GM21786 (cell line): ENCODE results near the gene FAM81A.
"Not testable (repeated sequence)": the region's sequence is repeated elsewhere in the genome, so short reads cannot be mapped to it uniquely, and the experiment has no call there.

Experiments used
- ATAC-seq: cut with Tn5 transposase; IDR thresholded peaks from one replicate; pipeline ENCODE4 v1.9.1; 2021; ENCODE audit not compliant: unreplicated experiment

The FAM81A gene

DNA sequence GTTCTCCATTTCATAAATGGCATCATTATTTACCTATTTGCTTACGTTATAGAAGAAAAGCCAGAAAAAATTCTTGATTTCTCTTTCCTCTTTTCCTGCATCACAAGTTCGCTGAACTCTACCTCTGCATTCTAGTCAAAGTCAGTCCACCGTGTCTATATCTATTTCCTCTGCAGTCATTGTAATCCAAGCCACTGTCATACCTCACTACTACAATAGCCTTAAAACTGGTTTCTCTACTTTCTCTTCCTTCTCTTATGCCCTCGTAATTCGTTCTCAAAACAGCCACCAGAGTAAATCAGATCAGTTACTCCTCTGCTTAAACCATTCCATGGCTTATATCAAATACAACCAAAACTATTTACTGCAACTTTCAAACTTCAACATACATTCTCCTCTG, 13.4 kb upstream of the FAM81A start:
- ATAC-seq: no peak

DNA sequence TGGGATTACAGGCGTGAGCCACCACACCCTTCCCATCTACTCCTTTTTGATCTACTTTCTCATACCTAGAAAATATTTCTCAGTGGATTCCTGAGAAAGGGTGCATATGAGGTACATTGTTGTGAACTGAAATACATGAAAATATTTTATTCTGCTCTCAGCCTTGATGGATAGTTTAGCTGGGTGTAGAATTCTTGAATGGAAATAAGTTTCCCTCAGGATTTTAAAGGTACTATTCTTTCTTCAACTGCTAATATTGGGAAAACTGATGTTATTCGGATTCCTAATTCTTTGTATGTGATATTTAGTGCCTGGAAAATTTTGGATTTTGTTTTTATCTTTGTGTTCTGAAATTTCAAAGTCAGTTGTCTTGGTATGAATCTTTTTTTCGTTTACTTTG, 9.1 kb upstream of the FAM81A start:
- ATAC-seq: not testable (repeated sequence)

DNA sequence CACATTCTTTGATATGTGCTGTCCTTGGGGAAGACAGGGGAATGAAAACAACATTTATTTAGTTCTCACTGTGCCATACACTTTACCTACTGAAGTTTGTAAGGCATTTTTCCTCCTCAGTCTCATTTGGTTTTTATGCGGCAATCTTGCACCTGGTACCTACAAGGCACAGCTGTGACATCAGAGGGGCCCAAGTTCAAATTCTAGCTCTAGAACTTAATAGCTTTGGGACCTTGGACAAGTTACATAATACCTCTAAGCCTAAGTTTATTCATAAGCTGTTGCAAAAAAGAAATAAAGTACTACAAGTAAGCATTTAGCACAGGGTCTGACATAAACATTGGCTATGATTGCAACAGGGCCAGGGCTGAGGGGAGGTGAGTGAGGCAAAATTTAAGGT, 5.6 kb upstream of the FAM81A start:
- ATAC-seq: no peak

DNA sequence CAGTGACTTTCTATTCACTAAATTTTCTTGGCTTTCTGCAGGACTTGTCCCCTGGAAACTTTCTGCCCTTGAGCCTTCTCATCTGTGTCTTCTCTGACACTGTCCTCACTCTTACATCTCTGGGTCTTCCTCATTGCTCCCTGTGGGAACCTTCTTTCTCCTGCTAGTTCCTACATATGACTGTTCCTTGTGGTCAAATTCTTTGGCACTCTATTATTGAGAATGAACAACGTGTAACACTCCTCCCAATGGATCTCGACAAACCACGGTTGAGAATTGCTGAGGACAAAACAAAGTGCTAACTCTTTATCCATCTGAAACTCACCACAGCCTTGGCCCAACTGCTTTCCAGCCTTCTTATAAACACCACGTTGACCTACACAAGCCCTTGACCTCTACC, 3.5 kb upstream of the FAM81A start:
- ATAC-seq: no peak

DNA sequence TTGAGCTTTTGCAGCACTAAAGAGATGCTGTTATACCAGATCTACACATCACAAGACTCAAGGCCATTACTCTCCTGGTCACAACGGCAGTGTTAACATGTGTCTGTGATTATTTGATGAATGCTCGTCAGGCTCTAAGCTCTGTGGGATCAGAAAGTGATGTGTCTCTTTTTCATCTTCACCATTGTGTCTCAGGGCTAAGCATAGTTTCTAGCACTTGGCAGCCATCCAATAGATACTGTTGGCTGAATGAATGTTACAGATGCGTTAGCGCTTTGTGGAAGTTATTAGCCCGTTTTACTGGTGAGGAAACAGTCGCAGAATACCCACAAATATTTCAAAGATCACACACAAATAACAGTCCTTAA, 1.2 kb upstream of the FAM81A start:
- no peak for ATAC-seq

DNA sequence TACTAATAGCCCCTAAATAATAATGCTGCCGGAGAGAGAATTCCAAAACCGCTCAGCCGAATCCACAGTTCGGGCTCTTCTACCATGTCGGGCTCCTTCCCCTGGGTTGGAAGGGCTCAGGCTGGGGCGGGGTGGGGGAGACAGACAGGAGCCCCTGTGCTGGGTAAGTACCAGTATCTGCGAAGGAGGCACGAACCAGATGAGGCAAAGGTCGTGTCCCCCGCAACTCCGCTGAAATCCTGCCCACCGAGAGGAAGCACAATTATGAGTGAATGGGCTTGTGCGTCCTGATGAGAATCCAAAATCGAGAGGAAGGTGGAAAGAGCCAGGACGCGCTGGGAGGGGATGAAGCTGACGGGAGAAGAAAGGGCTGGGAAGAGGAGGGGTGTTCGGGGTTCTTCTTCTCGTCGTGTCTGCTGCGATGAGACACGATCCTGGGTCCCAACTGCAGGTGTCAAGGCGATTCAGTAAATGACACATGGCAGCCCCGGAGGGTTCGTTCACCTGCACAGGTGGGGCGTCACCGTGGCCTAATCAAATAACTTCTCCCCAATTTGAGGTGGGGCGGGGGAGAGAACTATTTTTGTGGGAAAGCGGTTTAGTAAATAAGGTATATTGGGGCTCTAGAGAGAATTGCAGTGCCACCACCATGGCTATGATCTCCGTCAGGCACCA, 707 bp upstream of the FAM81A start:
- no peak for ATAC-seq

DNA sequence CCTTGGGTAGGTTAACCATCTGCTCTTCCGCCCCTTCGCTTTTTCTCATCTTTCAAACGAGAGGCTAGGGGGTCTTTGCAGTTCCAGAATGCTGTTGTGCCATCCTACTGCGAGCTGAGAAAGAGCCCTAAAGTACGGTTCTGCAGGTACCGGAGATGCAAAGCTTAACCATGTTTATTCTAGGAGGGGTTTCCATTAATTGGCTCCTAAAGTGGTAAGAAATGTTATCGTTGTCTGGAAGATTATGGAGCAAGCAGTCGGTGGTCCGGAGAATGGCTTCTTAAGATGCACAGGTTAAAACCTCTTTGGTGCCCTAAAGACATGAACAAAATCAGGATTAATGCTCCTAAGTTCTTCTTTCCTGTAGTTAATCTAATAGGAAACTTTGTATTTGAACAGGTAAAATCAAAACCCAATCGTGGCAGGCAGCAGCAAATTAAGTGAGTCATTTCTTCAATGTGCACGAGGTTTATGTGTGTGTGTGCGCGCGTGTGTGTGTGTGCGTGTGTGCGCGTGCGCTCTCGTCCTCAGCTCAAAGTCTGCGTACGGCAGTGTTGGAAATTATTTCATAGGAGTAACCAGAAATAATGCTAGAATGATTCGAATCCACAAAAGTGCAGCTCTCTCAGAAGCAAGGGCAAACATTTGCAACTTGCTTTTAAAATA, 772 bp downstream of the FAM81A start:
- no peak for ATAC-seq

DNA sequence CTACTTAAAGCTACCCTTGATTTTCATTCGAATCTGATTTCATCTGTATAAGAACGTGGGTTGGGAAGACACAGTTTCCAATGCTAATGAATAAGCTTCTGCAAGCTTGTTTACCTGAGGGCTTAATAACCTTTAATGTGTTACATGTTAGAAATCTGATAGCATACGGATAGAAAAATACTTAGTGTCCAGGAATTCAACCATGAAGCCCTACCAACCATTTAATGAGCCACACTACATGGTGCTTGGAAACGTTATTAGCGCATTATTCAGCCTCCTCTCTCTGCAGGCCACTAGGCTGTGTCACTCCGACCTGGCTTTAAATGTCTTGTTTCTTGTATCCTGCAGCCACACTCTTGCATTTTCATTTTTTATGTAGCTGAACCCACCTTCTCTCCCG, 1.6 kb downstream of the FAM81A start:
- no peak for ATAC-seq

DNA sequence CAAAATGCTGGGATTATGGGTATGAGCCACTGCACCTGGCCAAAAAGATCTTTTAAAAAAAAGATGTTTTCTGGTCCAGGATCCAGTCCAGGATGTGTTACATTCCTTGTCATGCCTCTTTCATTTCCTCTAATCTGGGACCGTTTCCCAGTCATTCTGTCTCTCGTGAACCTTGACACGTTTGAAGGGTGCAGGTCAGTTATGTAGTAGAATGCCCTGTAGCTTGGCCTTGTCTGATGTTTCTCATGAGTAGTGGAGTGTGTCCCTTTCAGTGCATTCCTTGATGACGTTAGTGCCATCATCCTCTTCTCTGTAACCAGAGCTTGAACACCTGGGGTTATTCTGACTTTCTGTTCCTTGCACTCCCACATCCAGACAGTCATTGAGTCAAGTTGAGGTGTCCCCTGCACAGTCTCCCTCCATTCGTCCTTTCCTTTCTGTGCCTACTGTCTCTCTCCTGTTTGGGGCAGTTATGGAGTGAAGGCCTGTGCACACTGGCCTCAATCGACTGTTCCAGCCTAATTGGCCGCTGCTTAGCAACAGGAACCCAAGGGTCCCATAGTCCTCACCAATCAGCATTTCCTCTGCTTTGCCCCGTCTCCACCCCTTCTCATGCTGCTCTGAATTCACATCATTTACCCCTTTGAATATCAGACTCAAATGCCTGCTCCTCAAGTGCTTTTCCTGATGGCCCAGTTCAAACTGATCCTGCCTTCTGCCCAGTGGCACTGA, 5.5 kb downstream of the FAM81A start:
- no peak for ATAC-seq

DNA sequence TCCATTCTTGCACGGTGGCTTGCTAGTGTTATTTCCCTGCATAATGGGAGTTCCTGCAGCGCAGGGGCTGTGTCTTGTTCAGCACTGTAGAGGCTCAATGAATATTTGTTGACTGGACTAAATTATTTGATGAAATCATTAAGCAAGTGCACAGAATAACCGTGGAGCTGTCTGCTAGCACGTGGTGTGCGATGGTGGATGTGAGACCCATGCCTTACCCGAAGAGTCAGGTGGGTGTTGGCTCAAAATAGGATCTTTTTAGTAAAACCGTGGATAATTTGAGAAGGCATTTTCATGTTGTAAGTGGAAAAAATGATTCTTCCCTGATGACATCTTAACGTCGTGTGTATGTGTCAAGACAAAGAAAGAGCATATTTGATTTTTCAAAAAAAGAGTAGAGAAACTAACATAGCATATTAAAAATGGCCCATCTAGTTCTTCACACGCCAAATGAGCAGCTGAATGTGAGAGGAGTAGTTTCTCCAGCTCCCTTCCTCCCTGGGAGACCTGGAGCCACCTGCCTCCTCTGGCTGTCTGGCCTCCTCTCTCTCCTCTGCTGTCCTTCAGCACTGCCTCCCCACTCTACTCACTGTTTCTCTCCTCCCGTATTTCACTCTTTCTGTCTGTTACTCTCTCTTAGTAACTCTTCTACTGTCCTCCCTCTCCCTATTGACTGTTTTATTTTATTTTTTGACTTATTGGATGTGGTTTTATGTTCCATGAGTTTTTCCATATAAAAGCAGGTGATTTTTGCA, 6.3 kb downstream of the FAM81A start:
- ATAC-seq: no peak

DNA sequence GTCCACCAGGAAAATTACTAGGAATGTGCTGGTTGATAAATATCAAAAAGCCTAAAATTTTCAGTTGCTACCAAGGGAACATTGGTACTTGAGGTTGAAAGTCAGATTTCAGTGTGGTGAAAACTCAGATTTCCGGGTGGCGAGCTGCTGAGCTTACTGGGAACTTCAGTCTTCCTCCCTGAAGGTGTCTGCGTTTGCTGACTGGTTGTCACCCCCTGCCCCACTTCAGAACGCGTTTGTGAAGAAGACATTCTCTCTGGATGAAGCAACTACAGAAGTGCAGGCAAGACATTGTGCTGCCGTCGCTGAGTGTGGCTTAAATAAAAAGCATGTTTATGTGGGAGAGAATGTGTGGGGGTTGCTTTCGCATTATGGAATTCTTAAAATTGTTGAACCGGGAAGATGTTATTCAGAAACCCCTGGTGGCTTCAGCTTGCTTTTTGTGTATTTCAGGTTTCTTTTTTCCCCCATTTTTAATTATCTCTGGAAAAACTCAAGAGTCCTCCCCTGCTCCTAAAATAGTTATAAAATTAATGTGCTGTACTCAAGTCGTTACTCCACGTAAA, 7.1 kb downstream of the FAM81A start:
- ATAC-seq: no peak

DNA sequence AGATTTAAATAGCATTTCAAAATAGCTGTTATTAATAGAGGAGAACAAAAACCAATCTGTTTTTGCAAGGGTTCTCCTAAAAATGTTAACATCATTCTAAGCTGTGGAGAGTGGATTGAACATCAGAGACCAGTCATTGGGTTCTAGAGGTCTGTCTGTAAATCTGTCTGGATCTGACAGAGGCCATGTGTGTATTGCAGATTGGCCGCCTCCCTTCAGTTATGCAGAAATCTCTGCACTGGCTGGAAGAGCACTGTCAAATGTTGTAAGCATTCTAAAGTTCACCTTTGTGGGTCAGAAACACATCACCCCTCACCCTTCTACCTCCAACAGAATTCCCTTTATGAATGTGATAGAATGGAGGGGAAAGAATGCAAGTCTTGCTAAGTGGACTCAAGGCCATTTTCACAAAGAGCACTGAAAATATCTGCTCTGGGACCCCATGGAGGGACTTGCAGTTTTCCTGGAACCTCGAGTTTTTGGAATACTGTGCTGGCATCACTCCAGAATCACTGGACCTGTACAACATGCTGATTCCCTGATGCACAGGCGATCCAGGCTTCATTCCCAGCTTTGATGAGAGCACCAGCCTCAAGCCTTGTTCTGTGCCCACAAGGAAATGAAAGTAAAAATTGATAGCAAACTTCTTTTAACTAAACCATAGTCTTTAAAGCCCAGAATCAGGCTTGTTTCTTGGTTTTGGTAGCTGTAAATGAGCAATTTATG, 8.4 kb downstream of the FAM81A start:
- ATAC-seq: no peak

DNA sequence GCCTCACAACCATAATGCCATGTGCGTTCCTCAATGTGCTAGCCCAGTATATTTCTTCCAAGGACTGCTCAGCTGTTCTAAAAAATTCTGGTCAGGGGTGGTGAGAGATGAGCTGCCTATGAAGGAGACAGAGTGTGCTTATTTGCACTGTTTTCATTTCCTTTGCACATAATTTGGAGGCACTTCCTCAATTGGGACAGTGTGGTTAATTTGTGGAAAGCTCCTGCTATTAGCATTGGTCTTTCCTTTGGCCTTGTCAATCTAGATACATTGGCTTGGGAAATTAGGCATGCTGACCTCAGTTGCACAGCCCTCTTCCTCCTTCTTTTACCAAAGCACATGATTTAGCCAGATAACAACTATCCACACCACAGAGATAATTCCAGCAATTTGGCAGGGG, 9.4 kb downstream of the FAM81A start:
- no peak for ATAC-seq

DNA sequence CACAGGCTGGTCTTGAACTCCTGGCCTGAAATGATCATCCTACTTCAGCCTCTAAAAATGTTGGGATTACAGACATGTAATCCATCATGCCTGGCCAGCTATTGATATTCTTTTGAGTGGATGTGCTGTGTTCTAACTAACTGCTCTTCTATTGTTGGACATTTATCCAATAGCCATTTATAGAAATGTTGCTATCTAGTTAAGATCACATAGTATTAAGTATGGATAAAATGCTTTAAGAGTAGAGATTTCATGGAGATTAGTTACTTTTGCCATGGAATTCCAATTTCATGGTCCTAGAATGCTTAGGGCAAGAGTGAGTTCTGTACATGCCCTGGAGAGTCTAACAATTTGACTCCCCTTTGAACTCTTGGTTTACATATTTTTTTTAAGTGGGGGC, 10.9 kb downstream of the FAM81A start:
- no peak for ATAC-seq

DNA sequence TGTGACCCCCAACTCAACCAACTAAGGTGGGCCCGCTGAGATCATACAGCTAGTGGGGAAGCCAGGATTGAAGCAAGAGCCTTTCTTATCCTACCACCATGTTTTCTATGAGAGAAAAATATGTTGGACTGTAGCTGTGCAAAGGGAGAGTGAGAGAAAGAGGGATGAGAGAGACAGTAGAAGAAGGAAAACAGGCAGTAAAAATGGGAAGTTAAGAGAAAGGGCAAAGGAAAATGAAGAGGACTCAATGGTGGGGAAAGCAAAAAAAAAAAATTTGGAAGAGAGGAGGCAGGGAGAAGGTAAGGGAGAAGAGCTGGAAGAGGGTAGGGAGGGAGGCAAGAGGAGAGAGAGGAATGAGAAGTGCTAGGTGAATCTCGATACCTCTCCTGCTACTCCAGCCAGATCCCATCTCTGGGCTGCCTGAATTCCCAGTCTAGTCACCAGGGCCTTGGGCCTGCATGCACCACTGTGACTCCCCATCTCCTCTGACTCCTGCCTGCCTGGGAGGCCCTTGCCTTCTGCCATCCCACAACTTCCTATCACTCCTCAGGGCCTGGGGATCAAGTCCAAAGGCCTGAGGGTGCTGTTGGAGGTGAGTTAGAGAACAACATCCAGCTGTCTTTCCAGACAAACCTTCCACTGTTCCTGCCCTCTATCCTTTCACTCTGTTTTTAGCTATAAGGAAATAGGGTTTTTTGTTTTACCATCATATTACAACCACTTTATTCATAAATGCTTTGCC, 15.7 kb downstream of the FAM81A start:
- ATAC-seq: no peak

DNA sequence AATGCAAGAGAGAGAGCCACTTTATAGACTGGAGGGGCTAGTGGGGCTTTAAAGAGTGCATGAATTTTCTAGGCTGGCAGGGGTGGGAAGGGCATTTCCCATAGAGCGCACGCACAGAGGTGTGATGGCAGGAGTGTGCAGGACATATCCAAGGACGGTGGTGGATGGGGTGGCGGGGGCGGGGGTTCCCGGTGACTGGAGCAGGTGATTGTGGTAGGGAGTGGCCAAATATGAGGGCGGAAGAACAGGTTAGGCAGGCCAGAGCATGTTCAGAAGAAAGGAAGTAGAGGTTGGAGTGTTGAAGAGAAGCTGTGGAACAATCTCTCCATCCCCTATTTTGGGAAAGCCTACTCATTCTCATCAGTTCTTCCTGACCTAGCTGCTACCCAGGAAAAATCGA, 18.1 kb downstream of the FAM81A start:
- ATAC-seq: no peak

DNA sequence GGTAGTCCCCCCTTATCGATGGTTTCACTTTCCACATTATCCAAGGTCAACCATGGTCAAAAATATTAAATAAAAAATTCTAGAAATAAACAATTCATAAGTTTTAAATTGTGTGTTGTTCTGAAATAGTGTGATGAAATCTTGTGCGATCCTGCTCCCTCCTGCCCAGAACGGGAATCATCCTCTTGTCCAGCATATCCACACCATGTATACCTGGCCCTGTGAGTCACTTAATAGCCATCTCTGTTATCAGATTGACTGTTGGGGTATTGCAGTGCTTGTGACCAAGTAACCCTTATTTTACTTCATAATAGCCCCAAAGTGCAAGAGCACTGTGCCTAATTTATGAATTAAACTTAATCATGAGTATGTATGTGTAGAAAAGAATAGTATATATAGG, 19.1 kb downstream of the FAM81A start:
- ATAC-seq: no peak

DNA sequence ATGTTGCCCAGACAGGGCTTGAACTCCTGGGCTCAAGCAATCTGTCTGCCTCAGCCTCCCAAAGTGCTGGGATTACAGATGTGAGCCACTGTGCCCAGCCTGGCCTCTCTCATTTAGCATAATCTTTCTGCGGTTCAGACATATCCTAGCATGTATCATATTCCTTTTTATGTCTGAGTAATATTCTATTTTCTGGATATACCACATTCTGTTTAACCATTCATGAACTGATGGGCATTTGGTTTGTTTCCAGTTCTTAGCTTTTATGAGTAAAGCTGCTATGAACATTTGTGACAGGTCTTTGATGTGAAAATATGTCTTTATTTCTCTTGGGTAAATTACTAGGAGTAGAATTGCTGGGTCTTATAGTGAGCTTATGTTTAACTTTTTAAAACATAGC, 23.5 kb downstream of the FAM81A start:
- no peak for ATAC-seq

DNA sequence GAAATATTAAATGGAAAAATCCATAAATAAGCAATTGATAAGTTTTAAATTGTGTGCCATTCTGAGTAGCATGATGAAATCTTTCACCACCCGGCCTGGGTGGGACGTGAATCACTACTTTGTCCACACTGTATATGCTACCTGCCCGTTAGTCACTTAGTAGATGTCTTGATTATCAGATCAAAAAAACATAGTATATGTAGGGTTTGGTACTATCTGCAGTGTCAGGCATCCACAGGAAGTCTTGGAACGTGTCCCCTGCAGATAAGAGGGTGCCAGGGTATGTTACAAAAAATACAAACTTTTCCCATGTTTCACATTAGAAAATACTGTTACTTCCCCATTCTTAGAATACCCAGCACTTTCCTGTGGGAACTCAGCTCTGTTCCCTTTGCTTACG, 35.2 kb downstream of the FAM81A start:
- no peak for ATAC-seq

DNA sequence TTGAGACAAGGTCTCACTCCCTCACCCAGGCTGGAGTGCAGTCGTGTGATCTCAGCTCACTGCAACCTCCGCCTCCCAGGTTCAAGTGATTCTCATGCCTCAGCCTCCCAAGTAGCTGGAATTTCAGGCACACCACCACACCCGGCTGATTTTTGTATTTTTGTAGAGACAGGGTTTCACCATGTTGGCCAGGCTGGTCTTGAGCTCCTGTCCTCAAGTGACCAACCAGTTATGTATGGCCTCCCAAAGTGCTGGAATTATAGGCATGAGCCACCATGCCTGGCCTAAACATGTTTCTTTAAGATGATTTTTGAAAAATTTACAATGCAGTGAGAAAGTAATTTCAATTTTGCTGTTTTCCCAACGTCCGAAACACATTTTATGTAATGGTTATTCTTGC, 37.2 kb downstream of the FAM81A start:
- ATAC-seq: not testable (repeated sequence)
